Peyer's patch (tissue), 4 donors: ENCODE measurements around the gene A2ML1. TPM values are rescaled to one million over a fixed set of nuclear protein-coding genes. Genes with fewer than 3 reads are reported as not detected.

Experiments used
- DNase-seq, 3 donors: peaks; one replicate each; pipeline ENCODE4 v3.0.0-alpha.2; 2017 to 2019
- H3K27ac ChIP-seq, 4 donors: fragments of 200-600 bp; sonication (generic); one replicate each; pipeline ENCODE4 v1.5.1; 2016 to 2019
- H3K27me3 ChIP-seq, 2 donors: fragments of 200-600 bp; sonication (generic); one replicate each; pipeline ENCODE4 v1.5.1; 2019
- H3K36me3 ChIP-seq, 3 donors: fragments of 200-600 bp; sonication (generic); one replicate each; pipeline ENCODE4 v1.5.1; 2016 to 2019
- H3K4me1 ChIP-seq, 4 donors: fragments of 200-600 bp; sonication (generic); one replicate each; pipeline ENCODE4 v1.5.1; 2016 to 2019
- H3K4me3 ChIP-seq, 4 donors: fragments of 200-600 bp; sonication (generic); 1 replicate in 3 of 4; 2 replicates in 1 of 4; pipeline ENCODE4 v1.5.1; 2016 to 2019; ENCODE audit warnings: mild to moderate bottlenecking in 1 of 4
- H3K9me3 ChIP-seq, 4 donors: fragments of 200-600 bp; sonication (generic); one replicate each; pipeline ENCODE4 v1.5.1; 2016 to 2019; ENCODE audit warnings: mild to moderate bottlenecking in 1 of 4
- CTCF ChIP-seq, 6 experiments: fragments of 450-650 bp in 4 of 6; fragments of 200-600 bp in 2 of 6; sonication (generic) in 1 of 6; IDR thresholded peaks; one replicate each; pipeline ENCODE4 v1.5.1; 2017 to 2019; ENCODE audit warnings: antibody characterized with exemption in 6 of 6, mild to moderate bottlenecking in 3 of 6, moderate library complexity in 1 of 6
- POLR2A ChIP-seq, 2 donors: fragments of 450-650 bp; IDR thresholded peaks; one replicate each; pipeline ENCODE4 v1.5.1; 2017; ENCODE audit warnings: antibody characterized with exemption in 2 of 2, mild to moderate bottlenecking in 2 of 2, moderate library complexity in 2 of 2
- total RNA-seq, 4 donors: library from RNA; depleted of rRNA; stranded (reverse); fragments of >200 nt; gene quantifications; one replicate each; pipeline ENCODE4 v1.1.0, GENCODE V29; 2016

Gene A2ML1
- total RNA-seq, 4 donors from 2014 or later = 0.83 TPM; not detected in 3

- H3K4me3 ChIP-seq = no peak overlapping the region
- no peaks in the 10 kb centered on the region for H3K4me1 ChIP-seq
- no peak for TF ChIP-seq POLR2A (IDR thresholded peaks at IDR 0.05)
- no peak for TF ChIP-seq CTCF (IDR thresholded peaks at IDR 0.05)
- no peaks in the 10 kb centered on the region for H3K27me3 ChIP-seq
- no peak overlapping the region for H3K27ac ChIP-seq
- DNase-seq = no peak
- H3K9me3 ChIP-seq = no peaks in the 10 kb centered on the region
- H3K36me3 ChIP-seq = no peaks in the 10 kb centered on the region
Measured at GRCh38 chr12:8827551-8828256, 5.3 kb downstream of the A2ML1 start.

- H3K4me1 ChIP-seq = no peaks in the 10 kb centered on the region
- no peaks in the 10 kb centered on the region for H3K27me3 ChIP-seq
- no peak for DNase-seq
- H3K36me3 ChIP-seq = no peaks in the 10 kb centered on the region
- no peak overlapping the region for H3K27ac ChIP-seq
- H3K4me3 ChIP-seq = no peak overlapping the region
- no peak for TF ChIP-seq CTCF (IDR thresholded peaks at IDR 0.05)
- TF ChIP-seq POLR2A (IDR thresholded peaks at IDR 0.05) = no peak
- no peaks in the 10 kb centered on the region for H3K9me3 ChIP-seq
Measured at GRCh38 chr12:8828257-8829124, 6.1 kb downstream of the A2ML1 start.

GRCh38 chr12:8829125-8829518 is 6.7 kb downstream of the A2ML1 start:
- H3K9me3 ChIP-seq = no peaks in the 10 kb centered on the region
- H3K4me1 ChIP-seq = no peaks in the 10 kb centered on the region
- H3K27me3 ChIP-seq = no peaks in the 10 kb centered on the region
- H3K36me3 ChIP-seq = no peaks in the 10 kb centered on the region
- no peak overlapping the region for H3K27ac ChIP-seq
- H3K4me3 ChIP-seq = no peak overlapping the region
- no peak for DNase-seq
- TF ChIP-seq CTCF (IDR thresholded peaks at IDR 0.05) = no peak
- no peak for TF ChIP-seq POLR2A (IDR thresholded peaks at IDR 0.05)

- H3K4me3 ChIP-seq = no peak overlapping the region
- no peaks in the 10 kb centered on the region for H3K9me3 ChIP-seq
- H3K36me3 ChIP-seq = no peaks in the 10 kb centered on the region
- H3K4me1 ChIP-seq = no peaks in the 10 kb centered on the region
- H3K27me3 ChIP-seq = no peaks in the 10 kb centered on the region
- TF ChIP-seq CTCF (IDR thresholded peaks at IDR 0.05) = no peak
- no peak for TF ChIP-seq POLR2A (IDR thresholded peaks at IDR 0.05)
- H3K27ac ChIP-seq = no peak overlapping the region
- DNase-seq = no peak
Measured at GRCh38 chr12:8829621-8830020, 7.2 kb downstream of the A2ML1 start.

GRCh38 chr12:8831116-8831515 is 8.7 kb downstream of the A2ML1 start:
- Histone ChIP-seq H3K4me1 (no peaks in the 10 kb centered on the region), H3K27ac (no peak overlapping the region), H3K9me3 (no peaks in the 10 kb centered on the region), H3K4me3 (no peak overlapping the region), H3K27me3 (no peaks in the 10 kb centered on the region), H3K36me3 (no peaks in the 10 kb centered on the region)
- DNase-seq = no peak
- TF ChIP-seq POLR2A (IDR thresholded peaks at IDR 0.05) (no peak), CTCF (IDR thresholded peaks at IDR 0.05) (no peak)
